GM12892 (cell line): ENCODE results near the gene BCL7C.

ENCODE experiments used
- POLR2A ChIP-seq: IDR thresholded peaks from 2 replicates; pipeline ENCODE4 v1.6.1; 2011; ENCODE audit warnings: low read depth, low read length, control low read depth
- POLR2AphosphoS5 ChIP-seq: IDR thresholded peaks from 2 replicates; pipeline ENCODE4 v1.6.1; 2011; ENCODE audit warnings: low read depth, low read length, control low read depth
- TAF1 ChIP-seq: IDR thresholded peaks from 2 replicates; pipeline ENCODE4 v1.6.1; 2011; ENCODE audit warnings: low read depth, mild to moderate bottlenecking, control low read depth, low read length, borderline replicate concordance

DNA sequence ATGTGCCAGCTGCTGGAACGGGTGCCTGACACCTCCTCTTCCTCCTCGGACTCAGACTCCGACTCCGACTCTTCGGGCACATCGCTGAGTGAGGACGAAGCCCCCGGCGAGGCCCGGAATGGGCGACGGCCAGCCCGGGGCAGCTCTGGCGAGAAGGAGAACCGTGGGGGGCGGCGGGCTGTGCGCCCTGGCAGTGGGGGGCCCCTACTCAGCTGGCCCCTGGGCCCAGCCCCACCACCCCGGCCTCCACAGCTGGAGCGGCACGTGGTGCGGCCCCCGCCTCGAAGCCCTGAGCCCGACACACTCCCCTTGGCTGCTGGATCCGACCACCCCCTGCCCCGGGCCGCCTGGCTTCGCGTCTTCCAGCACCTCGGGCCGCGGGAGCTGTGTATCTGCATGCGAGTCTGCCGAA, 36.3 kb upstream of the BCL7C start:
- no peak for TF ChIP-seq POLR2A
- TF ChIP-seq POLR2AphosphoS5: no peak
- no peak for TF ChIP-seq TAF1
